Measurements from ENCODE around the gene ABCD4.

The ABCD4 gene

DNA sequence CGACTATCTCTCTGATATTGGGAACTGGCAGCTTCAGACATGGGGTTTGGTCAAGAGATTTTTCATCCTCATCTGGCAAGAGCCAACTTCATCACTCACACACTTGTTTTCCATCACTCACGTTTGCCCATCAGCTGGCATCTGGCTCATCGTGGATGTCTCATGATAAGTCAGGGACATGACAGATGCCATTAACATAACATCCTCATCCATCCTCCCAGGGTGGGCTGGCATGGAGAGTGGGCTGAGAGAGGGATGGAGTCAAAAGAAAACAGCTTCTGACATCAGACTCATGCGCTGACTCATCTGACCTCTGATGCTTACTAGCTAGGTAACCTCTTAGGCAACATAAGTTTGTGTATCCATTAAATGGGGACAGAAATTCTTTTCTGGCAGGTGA, 65.3 kb downstream of the ABCD4 start:
- TF ChIP-seq, protein P1, sequence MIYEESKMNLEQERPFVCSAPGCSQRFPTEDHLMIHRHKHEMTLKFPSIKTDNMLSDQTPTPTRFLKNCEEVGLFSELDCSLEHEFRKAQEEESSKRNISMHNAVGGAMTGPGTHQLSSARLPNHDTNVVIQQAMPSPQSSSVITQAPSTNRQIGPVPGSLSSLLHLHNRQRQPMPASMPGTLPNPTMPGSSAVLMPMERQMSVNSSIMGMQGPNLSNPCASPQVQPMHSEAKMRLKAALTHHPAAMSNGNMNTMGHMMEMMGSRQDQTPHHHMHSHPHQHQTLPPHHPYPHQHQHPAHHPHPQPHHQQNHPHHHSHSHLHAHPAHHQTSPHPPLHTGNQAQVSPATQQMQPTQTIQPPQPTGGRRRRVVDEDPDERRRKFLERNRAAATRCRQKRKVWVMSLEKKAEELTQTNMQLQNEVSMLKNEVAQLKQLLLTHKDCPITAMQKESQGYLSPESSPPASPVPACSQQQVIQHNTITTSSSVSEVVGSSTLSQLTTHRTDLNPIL (CRISPR knock-in tag; IDR thresholded peaks at IDR 0.05; ENCODE audit: low read depth) = no peak
- no peak for TF ChIP-seq ZFP3 (CRISPR knock-in tag; IDR thresholded peaks at IDR 0.05)
- no peak for TF ChIP-seq ZNF70 (CRISPR knock-in tag; IDR thresholded peaks at IDR 0.05)
- no peak for TF ChIP-seq BACH2 (CRISPR knock-in tag; IDR thresholded peaks at IDR 0.05; ENCODE audit: borderline replicate concordance)
- no peak for TF ChIP-seq ZC3H10 (CRISPR knock-in tag; IDR thresholded peaks at IDR 0.05)
- TF ChIP-seq, protein P2, sequence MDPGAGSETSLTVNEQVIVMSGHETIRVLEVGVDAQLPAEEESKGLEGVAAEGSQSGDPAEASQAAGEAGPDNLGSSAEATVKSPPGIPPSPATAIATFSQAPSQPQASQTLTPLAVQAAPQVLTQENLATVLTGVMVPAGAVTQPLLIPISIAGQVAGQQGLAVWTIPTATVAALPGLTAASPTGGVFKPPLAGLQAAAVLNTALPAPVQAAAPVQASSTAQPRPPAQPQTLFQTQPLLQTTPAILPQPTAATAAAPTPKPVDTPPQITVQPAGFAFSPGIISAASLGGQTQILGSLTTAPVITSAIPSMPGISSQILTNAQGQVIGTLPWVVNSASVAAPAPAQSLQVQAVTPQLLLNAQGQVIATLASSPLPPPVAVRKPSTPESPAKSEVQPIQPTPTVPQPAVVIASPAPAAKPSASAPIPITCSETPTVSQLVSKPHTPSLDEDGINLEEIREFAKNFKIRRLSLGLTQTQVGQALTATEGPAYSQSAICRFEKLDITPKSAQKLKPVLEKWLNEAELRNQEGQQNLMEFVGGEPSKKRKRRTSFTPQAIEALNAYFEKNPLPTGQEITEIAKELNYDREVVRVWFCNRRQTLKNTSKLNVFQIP (CRISPR knock-in tag; IDR thresholded peaks at IDR 0.05; ENCODE audit: borderline replicate concordance, low read depth) = no peak
- no peak for TF ChIP-seq CSDC2 (CRISPR knock-in tag; IDR thresholded peaks at IDR 0.05)
- no peak for TF ChIP-seq ARNTL (CRISPR knock-in tag; IDR thresholded peaks at IDR 0.05; ENCODE audit: borderline replicate concordance, low read depth)
- TF ChIP-seq GLIS3 (CRISPR knock-in tag; IDR thresholded peaks at IDR 0.05) = no peak
- no peak for TF ChIP-seq TCF4 (CRISPR knock-in tag; IDR thresholded peaks at IDR 0.05; ENCODE audit: borderline replicate concordance)
- TF ChIP-seq, protein P3, sequence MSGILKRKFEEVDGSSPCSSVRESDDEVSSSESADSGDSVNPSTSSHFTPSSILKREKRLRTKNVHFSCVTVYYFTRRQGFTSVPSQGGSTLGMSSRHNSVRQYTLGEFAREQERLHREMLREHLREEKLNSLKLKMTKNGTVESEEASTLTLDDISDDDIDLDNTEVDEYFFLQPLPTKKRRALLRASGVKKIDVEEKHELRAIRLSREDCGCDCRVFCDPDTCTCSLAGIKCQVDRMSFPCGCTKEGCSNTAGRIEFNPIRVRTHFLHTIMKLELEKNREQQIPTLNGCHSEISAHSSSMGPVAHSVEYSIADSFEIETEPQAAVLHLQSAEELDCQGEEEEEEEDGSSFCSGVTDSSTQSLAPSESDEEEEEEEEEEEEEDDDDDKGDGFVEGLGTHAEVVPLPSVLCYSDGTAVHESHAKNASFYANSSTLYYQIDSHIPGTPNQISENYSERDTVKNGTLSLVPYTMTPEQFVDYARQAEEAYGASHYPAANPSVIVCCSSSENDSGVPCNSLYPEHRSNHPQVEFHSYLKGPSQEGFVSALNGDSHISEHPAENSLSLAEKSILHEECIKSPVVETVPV (CRISPR knock-in tag; IDR thresholded peaks at IDR 0.05) = no peak
- TF ChIP-seq OSR1 (CRISPR knock-in tag; IDR thresholded peaks at IDR 0.05) = no peak
- no peak for TF ChIP-seq TOX (CRISPR knock-in tag; IDR thresholded peaks at IDR 0.05; ENCODE audit: borderline replicate concordance)
- TF ChIP-seq ZNF565 (CRISPR knock-in tag; conservative IDR thresholded peaks at IDR 0.05; ENCODE audit: low read depth) = no peak
- TF ChIP-seq PPARA (CRISPR knock-in tag; IDR thresholded peaks at IDR 0.05; ENCODE audit: borderline replicate concordance) = no peak
- TF ChIP-seq RARB (CRISPR knock-in tag; IDR thresholded peaks at IDR 0.05) = no peak
- no peak for ATAC-seq

All from SK-N-SH treated with all-trans-retinoic acid at 6 μM for 48 hours (cell line).